WTC11 (cell line): ENCODE measurements around the gene NFATC1.

Experiments used
- CREB1 ChIP-seq: sonication (generic); formaldehyde crosslinking; IDR thresholded peaks from 2 replicates; pipeline ENCODE4 v1.8.0; 2023; ENCODE audit warnings: mild to moderate bottlenecking, missing genetic modification reagents
- CTCF ChIP-seq: fragments of 200-600 bp; IDR thresholded peaks from 2 replicates; pipeline ENCODE4 v1.8.0; 2022; ENCODE audit warnings: antibody characterized with exemption
- ETV6 ChIP-seq: sonication (generic); formaldehyde crosslinking; IDR thresholded peaks from 2 replicates; pipeline ENCODE4 v1.8.1; 2022; ENCODE audit warnings: mild to moderate bottlenecking, missing genetic modification reagents
- FOXK1 ChIP-seq: sonication (generic); formaldehyde crosslinking; IDR thresholded peaks from 2 replicates; pipeline ENCODE4 v1.8.0; 2022; ENCODE audit warnings: mild to moderate bottlenecking, moderate library complexity, missing genetic modification reagents
- HMGXB4 ChIP-seq: sonication (generic); formaldehyde crosslinking; IDR thresholded peaks from 2 replicates; pipeline ENCODE4 v1.8.1; 2023; ENCODE audit warnings: mild to moderate bottlenecking, moderate library complexity, missing genetic modification reagents
- IRF2 ChIP-seq: sonication (generic); formaldehyde crosslinking; IDR thresholded peaks from 2 replicates; pipeline ENCODE4 v1.8.0; 2022; ENCODE audit warnings: low read depth, missing genetic modification reagents, borderline replicate concordance
- JUN ChIP-seq: sonication (generic); formaldehyde crosslinking; IDR thresholded peaks from 2 replicates; pipeline ENCODE4 v1.8.0; 2023; ENCODE audit warnings: mild to moderate bottlenecking, missing genetic modification reagents
- KAT7 ChIP-seq: sonication (generic); formaldehyde crosslinking; IDR thresholded peaks from 2 replicates; pipeline ENCODE4 v1.8.1; 2023; ENCODE audit warnings: missing genetic modification reagents, mild to moderate bottlenecking, borderline replicate concordance
- NR1H2 ChIP-seq: sonication (generic); formaldehyde crosslinking; IDR thresholded peaks from 2 replicates; pipeline ENCODE4 v1.9.0; 2021; ENCODE audit warnings: mild to moderate bottlenecking, moderate library complexity, missing genetic modification reagents
- NR2C2 ChIP-seq: sonication (generic); formaldehyde crosslinking; IDR thresholded peaks from 2 replicates; pipeline ENCODE4 v1.8.0; 2022; ENCODE audit warnings: mild to moderate bottlenecking, missing genetic modification reagents
- USF2 ChIP-seq: sonication (generic); formaldehyde crosslinking; IDR thresholded peaks from 2 replicates; pipeline ENCODE4 v1.8.1; 2023; ENCODE audit warnings: mild to moderate bottlenecking, missing genetic modification reagents, moderate library complexity
- ZBTB43 ChIP-seq: sonication (generic); formaldehyde crosslinking; IDR thresholded peaks from 2 replicates; pipeline ENCODE4 v1.8.1; 2023; ENCODE audit warnings: mild to moderate bottlenecking, missing genetic modification reagents

GRCh38 chr18:79448621-79449020 lies 52.9 kb downstream of the NFATC1 start:
- TF ChIP-seq CTCF (no peak), JUN (no peak), NR2C2 (CRISPR knock-in tag) (no peak), CREB1 (no peak), IRF2 (CRISPR knock-in tag) (no peak), ETV6 (CRISPR knock-in tag) (no peak), FOXK1 (CRISPR knock-in tag) (no peak), NR1H2 (no peak), ZBTB43 (CRISPR knock-in tag) (no peak), USF2 (CRISPR knock-in tag) (no peak), HMGXB4 (no peak), KAT7 (CRISPR knock-in tag) (no peak)
